ENCODE measurements around the gene FLRT2. TPM values are rescaled to one million over a fixed set of nuclear protein-coding genes. Genes with fewer than 3 reads are reported as not detected.

FLRT2 gene
- total and polyA plus RNA-seq, 9 of the 15 experiments (the other 6 are each of a cell fraction or from before 2014, with no cell fraction given) = 0.02 TPM; not detected in 8

GRCh38 chr14:85644211-85644610, 114.3 kb downstream of the FLRT2 start:
- BruUV-seq (replicated peaks) = no TSS peak
- no peaks in the 10 kb centered on the region for H3K27me3 ChIP-seq (ENCODE audit: control insufficient read depth in 2 of 2, insufficient read depth in 2 of 2, low read length in 2 of 2)
- ATAC-seq = no peak
- in situ Hi-C loops (cut with MboI) (no loop called here), intact Hi-C loops (cut with micrococcal nuclease) (no loop called here)
- FAIRE-seq = no peak
- CTCF ChIA-PET (ENCODE audit: low intra/inter-chr PET ratio) = no interaction called here
- no peak overlapping the region for H3K9ac ChIP-seq (ENCODE audit: insufficient read depth in 1 of 2, low read depth in 2 of 2, low read length in 2 of 2)
- H3K9me3 ChIP-seq (replicated peaks; ENCODE audit: control insufficient read depth, insufficient read depth, low read depth, low read length) = no peaks in the 10 kb centered on the region
- WGBS (ENCODE audit: insufficient coverage, low coverage, missing lambda C conversion rate) = 4% methylated on average over 2 of the region's 2 CpGs
- no peak overlapping the region for H2AFZ ChIP-seq (ENCODE audit: low read depth, low read length)
- POLR2A ChIA-PET = no interaction called here
- no peak overlapping the region for H3K4me3 ChIP-seq
- no peak overlapping the region for H3K27ac ChIP-seq (ENCODE audit: extremely low read depth, low read depth, low read length)
- no peaks in the 10 kb centered on the region for H3K36me3 ChIP-seq (ENCODE audit: control insufficient read depth, insufficient read depth, low read length)
- H3K4me2 ChIP-seq (ENCODE audit: insufficient read depth, low read length) = no peak overlapping the region
- DNase-seq (ENCODE audit: extremely low read depth in 1 of 4, low spot score in 3 of 4) = no peak
- H3K4me1 ChIP-seq (replicated peaks in 1 of 2; ENCODE audit: control insufficient read depth in 2 of 2, insufficient read depth in 2 of 2, low read length in 2 of 2) = no peaks in the 10 kb centered on the region
- H3K9me1 ChIP-seq (ENCODE audit: control insufficient read depth, insufficient read depth, low read length) = no peaks in the 10 kb centered on the region
- no peaks in the 10 kb centered on the region for H3K79me2 ChIP-seq (ENCODE audit: control insufficient read depth, insufficient read depth, low read length)
- H4K20me1 ChIP-seq (replicated peaks; ENCODE audit: control insufficient read depth, insufficient read depth, low read length) = no peaks in the 10 kb centered on the region
- no peak for TF ChIP-seq MYC (IDR thresholded peaks at IDR 0.05; ENCODE audit: low read depth, low read length)
- no peak for TF ChIP-seq MYC (CRISPR knock-in tag; IDR thresholded peaks at IDR 0.05; ENCODE audit: borderline replicate concordance, low read depth)
- no peak for TF ChIP-seq KAT2B (IDR thresholded peaks at IDR 0.05; ENCODE audit: low read depth, low read length)
- no peak for TF ChIP-seq ZNF354B (CRISPR knock-in tag; IDR thresholded peaks at IDR 0.05)
- TF ChIP-seq FOXA3 (CRISPR knock-in tag; conservative IDR thresholded peaks at IDR 0.05 in 1 of 2, IDR thresholded peaks at IDR 0.05 in 1 of 2) = no peak
- no peak for TF ChIP-seq JUND (IDR thresholded peaks at IDR 0.05; ENCODE audit: borderline replicate concordance, low read depth, low read length)
- TF ChIP-seq JUND (tag; IDR thresholded peaks at IDR 0.05; ENCODE audit: borderline replicate concordance, low read depth, low read length) = no peak
- no peak for TF ChIP-seq ZNF282 (CRISPR knock-in tag; IDR thresholded peaks at IDR 0.05)
- TF ChIP-seq ARID1B (IDR thresholded peaks at IDR 0.05) = no peak
- TF ChIP-seq ZNF224 (CRISPR knock-in tag; IDR thresholded peaks at IDR 0.05) = no peak
- no peak for TF ChIP-seq ZNF311 (CRISPR knock-in tag; IDR thresholded peaks at IDR 0.05)
- no peak for TF ChIP-seq HMBOX1 (IDR thresholded peaks at IDR 0.05)
- no peak for TF ChIP-seq KLF13 (tag; IDR thresholded peaks at IDR 0.05; ENCODE audit: borderline replicate concordance, low read depth)
- TF ChIP-seq RERE (CRISPR knock-in tag; IDR thresholded peaks at IDR 0.05; ENCODE audit: borderline replicate concordance) = no peak
- no peak for TF ChIP-seq SRSF3 (IDR thresholded peaks at IDR 0.05; ENCODE audit: insufficient read depth, low read length)
- TF ChIP-seq MECOM (CRISPR knock-in tag; IDR thresholded peaks at IDR 0.05) = no peak
- TF ChIP-seq HOMEZ (CRISPR knock-in tag; IDR thresholded peaks at IDR 0.05) = no peak

All from K562 (cell line).